Subcutaneous adipose tissue (tissue), 4 donors: Measurements from ENCODE around the gene THADA. TPM values are rescaled to one million over a fixed set of nuclear protein-coding genes. Genes with fewer than 3 reads are reported as not detected.

Source experiments
- total RNA-seq, 4 donors: library from RNA; depleted of rRNA; stranded (reverse); fragments of >200 nt; gene quantifications; one replicate each; pipeline ENCODE4 v1.1.0, GENCODE V29; 2016
- TF ChIP-seq, protein P1 (sequence below): fragments of 450-650 bp; IDR thresholded peaks from one replicate; pipeline ENCODE4 v1.5.1; 2016; ENCODE audit warnings: low read depth, mild to moderate bottlenecking, control low read depth, antibody characterized with exemption, moderate library complexity

The THADA gene
- total RNA-seq, 4 donors from 2014 or later = 31.8 to 71.9 (median 53.8) TPM

DNA sequence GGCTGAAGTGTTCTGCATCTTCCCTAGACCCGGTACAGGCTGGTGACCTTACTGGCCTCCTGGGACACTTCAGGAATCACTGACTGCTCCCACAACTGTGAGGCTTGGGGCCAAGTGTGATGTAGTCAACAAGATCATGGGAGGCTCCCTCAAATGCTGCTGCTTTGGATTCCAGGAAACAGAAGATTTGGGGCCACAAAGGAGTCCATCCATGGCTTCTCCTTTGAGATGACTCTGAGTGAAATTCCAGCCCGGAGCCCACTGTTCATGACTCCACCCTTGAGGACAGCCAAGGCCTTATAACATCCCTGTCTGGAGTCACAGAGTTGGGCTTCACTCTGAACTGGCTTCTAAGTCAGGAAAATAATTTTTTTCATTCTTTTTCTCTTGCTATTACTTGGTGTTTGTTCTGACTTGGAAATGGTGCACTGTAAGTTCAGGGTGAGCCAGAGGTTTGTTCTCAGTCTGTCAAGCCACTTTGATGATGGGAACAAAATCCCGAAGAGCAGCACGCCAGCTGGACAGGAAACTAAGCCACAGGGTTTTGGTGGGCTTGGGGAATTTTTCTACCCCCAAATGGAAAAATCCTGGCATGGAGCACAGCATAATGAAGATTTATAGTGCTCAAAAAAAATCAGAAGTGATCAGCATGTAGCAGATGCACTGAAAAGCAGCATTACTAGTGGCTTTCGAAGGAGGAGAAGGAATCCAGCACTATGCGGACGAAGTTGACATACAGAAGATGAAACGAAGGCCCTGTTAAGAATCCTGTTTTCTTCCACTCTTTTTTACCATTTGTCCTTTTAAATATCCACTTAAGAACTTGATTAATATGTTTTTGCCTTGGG, 271.4 kb downstream of the THADA start:
- TF ChIP-seq, protein P1, sequence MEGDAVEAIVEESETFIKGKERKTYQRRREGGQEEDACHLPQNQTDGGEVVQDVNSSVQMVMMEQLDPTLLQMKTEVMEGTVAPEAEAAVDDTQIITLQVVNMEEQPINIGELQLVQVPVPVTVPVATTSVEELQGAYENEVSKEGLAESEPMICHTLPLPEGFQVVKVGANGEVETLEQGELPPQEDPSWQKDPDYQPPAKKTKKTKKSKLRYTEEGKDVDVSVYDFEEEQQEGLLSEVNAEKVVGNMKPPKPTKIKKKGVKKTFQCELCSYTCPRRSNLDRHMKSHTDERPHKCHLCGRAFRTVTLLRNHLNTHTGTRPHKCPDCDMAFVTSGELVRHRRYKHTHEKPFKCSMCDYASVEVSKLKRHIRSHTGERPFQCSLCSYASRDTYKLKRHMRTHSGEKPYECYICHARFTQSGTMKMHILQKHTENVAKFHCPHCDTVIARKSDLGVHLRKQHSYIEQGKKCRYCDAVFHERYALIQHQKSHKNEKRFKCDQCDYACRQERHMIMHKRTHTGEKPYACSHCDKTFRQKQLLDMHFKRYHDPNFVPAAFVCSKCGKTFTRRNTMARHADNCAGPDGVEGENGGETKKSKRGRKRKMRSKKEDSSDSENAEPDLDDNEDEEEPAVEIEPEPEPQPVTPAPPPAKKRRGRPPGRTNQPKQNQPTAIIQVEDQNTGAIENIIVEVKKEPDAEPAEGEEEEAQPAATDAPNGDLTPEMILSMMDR = no peak

DNA sequence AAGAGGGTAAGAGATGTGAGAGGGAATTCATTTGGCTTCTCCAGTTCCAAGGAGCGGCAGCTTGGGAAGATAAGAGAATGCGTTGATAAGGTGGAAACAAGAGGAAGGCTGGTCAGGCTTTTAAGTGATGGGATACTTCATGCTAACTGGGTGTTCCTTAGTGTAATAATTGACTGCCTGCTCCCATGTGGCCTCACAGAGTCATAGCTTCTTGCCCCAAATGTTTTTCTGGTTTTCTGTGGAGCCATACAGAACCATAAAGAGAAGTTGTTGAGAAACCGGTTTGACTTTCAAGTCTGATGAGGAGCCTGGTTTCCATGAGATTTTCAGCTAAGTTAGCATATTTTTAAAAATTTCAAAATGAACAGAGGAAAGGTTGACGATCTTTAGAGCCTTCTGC, 272.0 kb downstream of the THADA start:
- TF ChIP-seq, protein P1 = no peak

DNA sequence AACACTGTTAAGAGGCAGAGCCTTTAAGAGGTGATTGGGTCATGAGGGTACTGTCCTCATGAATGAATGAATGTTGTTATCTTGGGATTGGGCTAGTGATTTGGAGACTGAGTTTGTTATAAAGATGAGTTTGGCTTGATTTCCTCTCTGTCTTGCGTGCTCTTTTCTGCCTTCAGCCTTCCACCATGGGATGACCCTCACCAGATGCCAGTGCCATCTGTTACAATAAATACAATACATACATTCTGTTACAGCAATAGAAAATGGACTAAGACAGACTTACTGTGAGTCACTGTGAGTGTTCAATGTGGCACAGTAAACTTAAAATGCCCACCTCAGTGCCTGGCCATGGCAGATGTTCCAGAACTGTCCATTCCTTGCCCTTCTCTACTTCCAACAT, 274.4 kb downstream of the THADA start:
- TF ChIP-seq, protein P1 = no peak

DNA sequence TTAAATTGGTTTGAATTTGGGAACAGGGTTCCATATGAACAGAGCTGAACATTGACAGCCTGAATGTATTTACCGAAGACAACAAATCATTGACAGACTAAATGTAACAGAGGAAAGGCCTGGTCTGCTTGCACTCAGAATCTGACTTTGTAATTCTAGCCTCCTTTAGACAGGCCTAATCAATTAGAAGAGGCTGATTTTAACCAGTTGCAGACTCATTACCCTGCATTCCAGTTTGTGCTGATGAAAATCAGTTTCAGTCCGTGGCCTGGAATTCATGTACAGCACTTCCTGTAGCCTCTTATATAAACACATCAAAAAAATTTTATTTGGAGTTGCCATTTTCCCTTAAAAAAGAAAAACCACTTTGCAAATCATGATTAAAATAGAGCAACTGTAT, 276.3 kb downstream of the THADA start:
- TF ChIP-seq, protein P1 = no peak

DNA sequence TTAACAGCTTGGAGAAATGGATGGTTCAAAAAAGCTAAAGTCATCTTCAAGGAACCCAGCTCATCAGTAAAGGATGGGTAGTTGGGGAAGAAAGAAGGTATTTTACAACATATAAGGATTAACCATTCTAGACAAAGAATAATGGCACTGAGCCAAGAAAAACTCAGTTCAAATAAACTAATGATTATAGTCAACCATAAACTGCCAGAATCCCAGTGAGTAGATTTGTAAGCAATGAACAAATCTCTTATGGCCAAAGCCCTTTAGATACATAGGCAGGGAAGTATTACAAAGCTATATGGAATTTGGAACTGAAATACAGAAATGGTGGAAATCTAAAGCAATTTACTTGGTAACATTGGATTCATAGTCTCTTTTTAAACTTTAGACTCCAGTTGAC, 277.0 kb downstream of the THADA start:
- TF ChIP-seq, protein P1 = no peak

DNA sequence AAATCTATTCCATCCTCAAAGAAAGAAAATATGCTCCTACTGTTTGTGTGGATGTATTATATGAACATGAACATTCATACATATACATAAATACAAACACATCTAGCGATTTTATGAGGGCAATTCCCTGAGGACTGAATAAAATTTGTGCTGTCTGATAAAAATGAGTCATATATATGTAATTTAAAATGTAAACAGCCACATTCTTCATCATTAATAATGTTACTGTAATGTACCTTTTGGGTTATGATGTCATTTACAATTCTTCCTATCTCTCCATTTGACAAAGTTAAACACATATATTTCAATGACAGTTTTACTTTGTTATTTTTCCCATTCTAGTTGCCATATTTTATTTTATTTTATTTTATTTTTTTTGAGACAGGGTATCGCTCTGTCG, 278.2 kb downstream of the THADA start:
- TF ChIP-seq, protein P1 = no peak

DNA sequence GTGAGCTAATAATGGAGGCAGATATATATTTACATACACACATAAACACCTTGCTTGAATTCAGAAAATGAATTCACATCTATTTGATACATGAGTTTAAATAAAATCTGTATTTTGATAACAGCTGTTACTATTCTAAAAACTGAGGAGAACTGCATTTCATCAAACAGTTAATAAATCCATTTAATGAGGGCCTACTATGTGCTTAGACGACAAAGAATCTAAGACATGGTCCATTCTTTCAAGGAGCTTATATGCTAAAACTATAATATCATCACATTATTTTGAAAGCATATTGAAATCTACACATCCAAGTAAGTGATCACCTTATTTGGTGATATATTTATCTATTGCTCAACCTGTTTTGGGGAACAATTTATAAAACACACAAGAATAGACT, 278.6 kb downstream of the THADA start:
- TF ChIP-seq, protein P1 = no peak
